Measurements from ENCODE around the gene OXSR1.
A peak's percentile ranks its signal among the peaks of the same experiment; 100 is the strongest.
"Not testable (repeated sequence)": the region's sequence is repeated elsewhere in the genome, so short reads cannot be mapped to it uniquely, and the experiment has no call there.

The OXSR1 gene

GRCh38 chr3:38126121-38126892, 39.0 kb upstream of the OXSR1 start:
- no peak for DNase-seq (ENCODE audit: low read depth)

GRCh38 chr3:38127611-38128302, 37.6 kb upstream of the OXSR1 start:
- DNase-seq (ENCODE audit: low read depth), result no peak
- H3K4me3 ChIP-seq (ENCODE audit: low read depth, low read length), result no peak overlapping the region

More at GRCh38 chr3:38126121-38126892, 39.0 kb upstream of the OXSR1 start:
- no peak overlapping the region for H3K4me3 ChIP-seq (ENCODE audit: low read depth, low read length)

GRCh38 chr3:38128303-38128655, 37.1 kb upstream of the OXSR1 start:
- DNase-seq (ENCODE audit: low read depth), result no peak
- no peak overlapping the region for H3K4me3 ChIP-seq (ENCODE audit: low read depth, low read length)

GRCh38 chr3:38129058-38129457, 36.3 kb upstream of the OXSR1 start:
- H3K4me3 ChIP-seq (ENCODE audit: low read depth, low read length), result no peak overlapping the region
- no peak for DNase-seq (ENCODE audit: low read depth)

GRCh38 chr3:38130631-38131065, 34.7 kb upstream of the OXSR1 start:
- no peak for DNase-seq (ENCODE audit: low read depth)
- no peak overlapping the region for H3K4me3 ChIP-seq (ENCODE audit: low read depth, low read length)

- no peak for DNase-seq (ENCODE audit: low read depth)
Observed at GRCh38 chr3:38131621-38132369, 33.5 kb upstream of the OXSR1 start.

GRCh38 chr3:38133209-38133556, 32.2 kb upstream of the OXSR1 start:
- H3K4me3 ChIP-seq (ENCODE audit: low read depth, low read length), result no peak overlapping the region
- no peak for DNase-seq (ENCODE audit: low read depth)

More at GRCh38 chr3:38131621-38132369, 33.5 kb upstream of the OXSR1 start:
- H3K4me3 ChIP-seq (ENCODE audit: low read depth, low read length), result no peak overlapping the region

- no peak overlapping the region for H3K4me3 ChIP-seq (ENCODE audit: low read depth, low read length)
- no peak for DNase-seq (ENCODE audit: low read depth)
Observed at GRCh38 chr3:38133557-38134405, 31.6 kb upstream of the OXSR1 start.

GRCh38 chr3:38134517-38135143, 30.7 kb upstream of the OXSR1 start:
- not testable (repeated sequence) for DNase-seq (ENCODE audit: low read depth); H3K4me3 ChIP-seq (ENCODE audit: low read depth, low read length)

- not testable (repeated sequence) for DNase-seq (ENCODE audit: low read depth)
Observed at GRCh38 chr3:38135621-38136277, 29.6 kb upstream of the OXSR1 start.

GRCh38 chr3:38136393-38136776, 29.0 kb upstream of the OXSR1 start:
- H3K4me3 ChIP-seq (ENCODE audit: low read depth, low read length), result peak overlapping the region; percentile 61
- DNase-seq (ENCODE audit: low read depth), result no peak

More at GRCh38 chr3:38135621-38136277, 29.6 kb upstream of the OXSR1 start:
- peak overlapping the region; percentile 61 for H3K4me3 ChIP-seq (ENCODE audit: low read depth, low read length)

GRCh38 chr3:38136777-38137614, 28.3 kb upstream of the OXSR1 start, which contains the start of gene ACAA1:
ACAA1 (minus strand) TSS chr3:38137127; CDS start chr3:38137035, 92 bp downstream.
- H3K4me3 ChIP-seq (ENCODE audit: low read depth, low read length), result peak within 1 kb of the TSS; percentile 76
- peak; percentile 96 for DNase-seq (ENCODE audit: low read depth)

GRCh38 chr3:38137615-38138348, 27.6 kb upstream of the OXSR1 start:
- DNase-seq (ENCODE audit: low read depth), result no peak
- H3K4me3 ChIP-seq (ENCODE audit: low read depth, low read length), result peak overlapping the region; percentile 76

GRCh38 chr3:38138349-38139190, 26.8 kb upstream of the OXSR1 start, which contains the start of gene MYD88:
MYD88 (plus strand) TSS chr3:38138661; CDS start chr3:38138701, 40 bp downstream.
- H3K4me3 ChIP-seq (ENCODE audit: low read depth, low read length), result peak within 1 kb of the TSS; percentile 76
- no peak for DNase-seq (ENCODE audit: low read depth)

- DNase-seq (ENCODE audit: low read depth), result no peak
- peak overlapping the region; percentile 76 for H3K4me3 ChIP-seq (ENCODE audit: low read depth, low read length)
Observed at GRCh38 chr3:38139191-38139590, 26.1 kb upstream of the OXSR1 start.

- H3K4me3 ChIP-seq (ENCODE audit: low read depth, low read length), result peak overlapping the region; percentile 76
- DNase-seq (ENCODE audit: low read depth), result no peak
Observed at GRCh38 chr3:38139652-38140051, 25.7 kb upstream of the OXSR1 start.
